Trophoblast cell (in vitro differentiated cells and primary cell): Measurements from ENCODE around the gene WDPCP.
"Not testable (repeated sequence)": the region's sequence is repeated elsewhere in the genome, so short reads cannot be mapped to it uniquely, and the experiment has no call there.

Experiments used
- DNase-seq, 2 donors: peaks; one replicate each; pipeline ENCODE4 v3.0.0-alpha.2; 2016
- H2AFZ ChIP-seq: 2 replicates; pipeline ENCODE4 v1.6.1; 2013; ENCODE audit warnings: low read length, moderate library complexity, mild to moderate bottlenecking; ENCODE audit not compliant: insufficient read depth, poor library complexity
- H2AK5ac ChIP-seq: 2 replicates; pipeline ENCODE4 v1.6.1; 2013; ENCODE audit warnings: mild to moderate bottlenecking, low read length
- H2BK120ac ChIP-seq: 2 replicates; pipeline ENCODE4 v1.6.1; 2013; ENCODE audit warnings: low read length, mild to moderate bottlenecking, moderate library complexity; ENCODE audit not compliant: insufficient read depth, poor library complexity
- H2BK12ac ChIP-seq: 2 replicates; pipeline ENCODE4 v1.6.1; 2013; ENCODE audit warnings: mild to moderate bottlenecking, low read length, moderate library complexity
- H2BK5ac ChIP-seq: 2 replicates; pipeline ENCODE4 v1.6.1; 2013; ENCODE audit warnings: low read length, low read depth, moderate library complexity, mild to moderate bottlenecking; ENCODE audit not compliant: poor library complexity
- H3K14ac ChIP-seq: 2 replicates; pipeline ENCODE4 v1.6.1; 2013; ENCODE audit warnings: mild to moderate bottlenecking, low read length
- H3K18ac ChIP-seq: 2 replicates; pipeline ENCODE4 v1.6.1; 2013; ENCODE audit warnings: mild to moderate bottlenecking, low read length
- H3K23ac ChIP-seq: 2 replicates; pipeline ENCODE4 v1.6.1; 2013; ENCODE audit warnings: low read length
- H3K27ac ChIP-seq: 2 replicates; pipeline ENCODE4 v1.5.1; 2013; ENCODE audit warnings: low read depth, mild to moderate bottlenecking, inconsistent platforms, low read length, moderate library complexity
- H3K27me3 ChIP-seq: 2 replicates; pipeline ENCODE4 v1.6.1; 2013; ENCODE audit warnings: inconsistent platforms, mild to moderate bottlenecking, low read length, moderate library complexity; ENCODE audit not compliant: insufficient read depth
- H3K36me3 ChIP-seq, 2 experiments: 1 replicate in 1 of 2; 2 replicates in 1 of 2; pipeline ENCODE4 v1.6.1; 2013; ENCODE audit warnings: low read length in 2 of 2, mild to moderate bottlenecking in 2 of 2, moderate library complexity in 1 of 2; ENCODE audit not compliant: insufficient read depth in 2 of 2, control insufficient read depth in 1 of 2
- H3K4ac ChIP-seq: 2 replicates; pipeline ENCODE4 v1.6.1; 2013; ENCODE audit warnings: low read depth, mild to moderate bottlenecking, low read length, moderate library complexity
- H3K4me1 ChIP-seq, 2 experiments: 1 replicate in 1 of 2; 2 replicates in 1 of 2; pipeline ENCODE4 v1.6.1; 2013; ENCODE audit warnings: low read length in 2 of 2, mild to moderate bottlenecking in 2 of 2, moderate library complexity in 1 of 2; ENCODE audit not compliant: insufficient read depth in 2 of 2, control insufficient read depth in 1 of 2
- H3K4me2 ChIP-seq: 2 replicates; pipeline ENCODE4 v1.6.1; 2013; ENCODE audit warnings: inconsistent platforms, mild to moderate bottlenecking, low read length, moderate library complexity
- H3K4me3 ChIP-seq: 2 replicates; pipeline ENCODE4 v1.5.1; 2013; ENCODE audit warnings: mild to moderate bottlenecking, low read depth, low read length, inconsistent platforms
- H3K79me1 ChIP-seq: one replicate; pipeline ENCODE4 v1.6.1; 2013; ENCODE audit warnings: low read length
- H3K79me2 ChIP-seq: 2 replicates; pipeline ENCODE4 v1.6.1; 2013; ENCODE audit warnings: low read length, mild to moderate bottlenecking; ENCODE audit not compliant: control insufficient read depth, insufficient read depth, poor library complexity
- H3K9ac ChIP-seq: 2 replicates; pipeline ENCODE4 v1.6.1; 2013; ENCODE audit warnings: mild to moderate bottlenecking, low read length
- H3K9me3 ChIP-seq: 2 replicates; pipeline ENCODE4 v1.6.1; 2013; ENCODE audit warnings: low read depth, mild to moderate bottlenecking, control low read depth, inconsistent platforms, low read length; ENCODE audit not compliant: insufficient read depth
- H4K12ac ChIP-seq: 2 replicates; pipeline ENCODE4 v1.6.1; 2013; ENCODE audit warnings: low read depth, mild to moderate bottlenecking, low read length, moderate library complexity
- H4K8ac ChIP-seq: 2 replicates; pipeline ENCODE4 v1.6.1; 2013; ENCODE audit warnings: low read depth, mild to moderate bottlenecking, low read length, moderate library complexity
- H4K91ac ChIP-seq: one replicate; pipeline ENCODE4 v1.6.1; 2013; ENCODE audit warnings: low read depth, mild to moderate bottlenecking, low read length, moderate library complexity
- WGBS: extraction: QIAGEN DNeasy Blood & Tissue Kit; methylation state at CpG from one replicate; pipeline ENCODE4 v1.1.7; 2013; ENCODE audit warnings: missing lambda C conversion rate; ENCODE audit not compliant: insufficient read length, insufficient coverage; ENCODE audit errors: extremely low coverage; 5-methylcytosine and 5-hydroxymethylcytosine counted together

WDPCP gene

GRCh38 chr2:63569740-63570139 is 18.5 kb downstream of the WDPCP start:
- Histone ChIP-seq H3K23ac (no peak overlapping the region), H4K91ac (no peak overlapping the region)

GRCh38 chr2:63562751-63563150 is 25.5 kb downstream of the WDPCP start:
- no peak for DNase-seq
- Histone ChIP-seq H3K4me2 (no peak overlapping the region), H2BK5ac (no peak overlapping the region), H3K4me1 (no peaks in the 10 kb centered on the region), H3K9me3 (no peaks in the 10 kb centered on the region), H2BK12ac (no peak overlapping the region), H4K12ac (no peak overlapping the region), H2AFZ (no peak overlapping the region), H3K14ac (no peak overlapping the region), H3K9ac (no peak overlapping the region), H3K36me3 (no peaks in the 10 kb centered on the region), H3K27ac (no peak overlapping the region), H3K18ac (no peak overlapping the region), H4K8ac (no peak overlapping the region), H3K27me3 (no peaks in the 10 kb centered on the region), H2AK5ac (no peak overlapping the region), H3K79me1 (no peaks in the 10 kb centered on the region), H3K4ac (no peak overlapping the region), H4K91ac (no peak overlapping the region), H3K23ac (no peak overlapping the region), H3K79me2 (no peaks in the 10 kb centered on the region), H2BK120ac (no peak overlapping the region), H3K4me3 (no peak overlapping the region)

More at GRCh38 chr2:63569740-63570139, 18.5 kb downstream of the WDPCP start:
- no peak overlapping the region for H4K12ac ChIP-seq
- H2BK12ac ChIP-seq, result no peak overlapping the region
- no peak overlapping the region for H3K4me2 ChIP-seq
- H2BK120ac ChIP-seq, result no peak overlapping the region
- no peaks in the 10 kb centered on the region for H3K79me1 ChIP-seq
- no peak overlapping the region for H3K27ac ChIP-seq
- no peaks in the 10 kb centered on the region for H3K36me3 ChIP-seq
- no peaks in the 10 kb centered on the region for H3K79me2 ChIP-seq
- H3K9ac ChIP-seq, result no peak overlapping the region
- no peak overlapping the region for H2BK5ac ChIP-seq
- no peak overlapping the region for H4K8ac ChIP-seq
- H3K4me3 ChIP-seq, result no peak overlapping the region
- no peaks in the 10 kb centered on the region for H3K27me3 ChIP-seq
- no peaks in the 10 kb centered on the region for H3K4me1 ChIP-seq
- H2AFZ ChIP-seq, result no peak overlapping the region
- H3K4ac ChIP-seq, result no peak overlapping the region
- H3K18ac ChIP-seq, result no peak overlapping the region
- H3K9me3 ChIP-seq, result no peaks in the 10 kb centered on the region
- DNase-seq, result no peak
- H2AK5ac ChIP-seq, result no peak overlapping the region
- no peak overlapping the region for H3K14ac ChIP-seq

- H3K23ac ChIP-seq, H4K8ac ChIP-seq, H3K4ac ChIP-seq, H3K27me3 ChIP-seq, DNase-seq, H3K4me3 ChIP-seq, H3K4me2 ChIP-seq, H2BK120ac ChIP-seq, H2AFZ ChIP-seq, H3K9me3 ChIP-seq, H3K79me2 ChIP-seq, H3K18ac ChIP-seq, H3K79me1 ChIP-seq, H2BK5ac ChIP-seq, H3K14ac ChIP-seq, H3K36me3 ChIP-seq, H4K91ac ChIP-seq, H3K27ac ChIP-seq, H3K9ac ChIP-seq, H2AK5ac ChIP-seq, H2BK12ac ChIP-seq, H4K12ac ChIP-seq, H3K4me1 ChIP-seq: not testable (repeated sequence)
- WGBS, result no CpG with 5 or more reads among the region's 3 CpGs
These were observed 29.4 kb downstream of the WDPCP start for GRCh38 chr2:63558922-63559321.

- H3K9me3 ChIP-seq, DNase-seq, H3K18ac ChIP-seq, H2AFZ ChIP-seq, H3K79me2 ChIP-seq, H2BK12ac ChIP-seq, H3K4me3 ChIP-seq, H3K4me2 ChIP-seq, H4K12ac ChIP-seq, H3K4me1 ChIP-seq, H3K27ac ChIP-seq, H3K79me1 ChIP-seq, H3K36me3 ChIP-seq, H3K4ac ChIP-seq, H2AK5ac ChIP-seq, H3K27me3 ChIP-seq, H3K14ac ChIP-seq, H4K91ac ChIP-seq, H3K9ac ChIP-seq, H4K8ac ChIP-seq, H2BK120ac ChIP-seq, H2BK5ac ChIP-seq, H3K23ac ChIP-seq: not testable (repeated sequence)
These were observed 30.5 kb downstream of the WDPCP start for GRCh38 chr2:63557819-63558218.

GRCh38 chr2:63555931-63556330 is 32.3 kb downstream of the WDPCP start:
- H2BK12ac ChIP-seq, result no peak overlapping the region
- peak in 1 of 2 donors; percentile 6 for DNase-seq
- H3K4ac ChIP-seq, result no peak overlapping the region
- no peak overlapping the region for H3K4me2 ChIP-seq
- H3K36me3 ChIP-seq, result peaks cover 0 to 1% of the 10 kb centered on the region in 2 experiments
- no peaks in the 10 kb centered on the region for H3K4me1 ChIP-seq
- H4K12ac ChIP-seq, result no peak overlapping the region
- WGBS, result no CpG with 5 or more reads among the region's 3 CpGs
- H2BK120ac ChIP-seq, result no peak overlapping the region
- no peak overlapping the region for H4K8ac ChIP-seq
- no peak overlapping the region for H2AFZ ChIP-seq
- no peaks in the 10 kb centered on the region for H3K79me2 ChIP-seq
- H3K23ac ChIP-seq, result no peak overlapping the region
- H2AK5ac ChIP-seq, result no peak overlapping the region
- H2BK5ac ChIP-seq, result no peak overlapping the region
- H3K79me1 ChIP-seq, result no peaks in the 10 kb centered on the region
- no peak overlapping the region for H3K4me3 ChIP-seq
- H4K91ac ChIP-seq, result no peak overlapping the region
- H3K27ac ChIP-seq, result no peak overlapping the region
- no peak overlapping the region for H3K14ac ChIP-seq
- H3K18ac ChIP-seq, result no peak overlapping the region
- H3K9me3 ChIP-seq, result peaks cover 2% of the 10 kb centered on the region
- no peak overlapping the region for H3K9ac ChIP-seq
- H3K27me3 ChIP-seq, result no peaks in the 10 kb centered on the region
